Measurements from ENCODE around the gene KRT72.

- TF ChIP-seq CTCF (IDR thresholded peaks at IDR 0.05; ENCODE audit: low read depth, low read length, poor library complexity, severe bottlenecking) (no peak), EZH2phosphoT487 (IDR thresholded peaks at IDR 0.05; ENCODE audit: borderline replicate concordance, low read length) (no peak)
Observed at GRCh38 chr12:52581481-52581880, 19.8 kb downstream of the KRT72 start.

Data from DOHH2 (cell line).